Gastrocnemius medialis (tissue), 4 donors: Measurements from ENCODE around the gene PEDS1.

Experiments used
- POLR2A ChIP-seq, 2 donors: fragments of 450-650 bp; IDR thresholded peaks; one replicate each; pipeline ENCODE4 v1.6.1; 2017; ENCODE audit warnings: antibody characterized with exemption in 2 of 2, mild to moderate bottlenecking in 2 of 2, moderate library complexity in 2 of 2
- TF ChIP-seq, protein P1 (sequence below), 5 experiments: fragments of 450-650 bp in 3 of 5; fragments of 200-600 bp in 2 of 5; sonication (generic) in 2 of 5; IDR thresholded peaks in 4 of 5; conservative IDR thresholded peaks in 1 of 5; 1 replicate in 4 of 5; 2 replicates in 1 of 5; pipeline ENCODE4 v1.5.1; 2016 to 2019; ENCODE audit warnings: antibody characterized with exemption in 5 of 5, mild to moderate bottlenecking in 3 of 5, moderate library complexity in 3 of 5

DNA sequence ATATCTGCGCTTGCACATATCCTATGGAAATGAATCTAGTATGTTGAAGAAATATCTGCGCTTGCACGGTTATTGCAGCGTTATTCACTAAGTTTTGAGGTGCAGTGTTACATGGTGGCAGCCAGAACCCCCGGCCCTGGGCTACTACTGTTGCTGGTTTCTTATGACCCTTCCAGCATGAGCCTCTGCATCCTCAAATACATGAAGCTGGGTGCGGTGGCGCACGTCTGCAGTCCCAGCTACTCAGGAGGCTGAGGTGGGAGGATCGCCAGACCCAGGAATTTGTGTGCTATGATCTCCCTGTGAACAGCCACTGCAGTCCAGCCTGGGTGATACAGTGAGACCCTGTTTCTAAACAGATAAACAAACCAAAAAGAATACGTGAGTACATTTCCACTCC is 27.8 kb upstream of the PEDS1 start:
- TF ChIP-seq, protein P1, sequence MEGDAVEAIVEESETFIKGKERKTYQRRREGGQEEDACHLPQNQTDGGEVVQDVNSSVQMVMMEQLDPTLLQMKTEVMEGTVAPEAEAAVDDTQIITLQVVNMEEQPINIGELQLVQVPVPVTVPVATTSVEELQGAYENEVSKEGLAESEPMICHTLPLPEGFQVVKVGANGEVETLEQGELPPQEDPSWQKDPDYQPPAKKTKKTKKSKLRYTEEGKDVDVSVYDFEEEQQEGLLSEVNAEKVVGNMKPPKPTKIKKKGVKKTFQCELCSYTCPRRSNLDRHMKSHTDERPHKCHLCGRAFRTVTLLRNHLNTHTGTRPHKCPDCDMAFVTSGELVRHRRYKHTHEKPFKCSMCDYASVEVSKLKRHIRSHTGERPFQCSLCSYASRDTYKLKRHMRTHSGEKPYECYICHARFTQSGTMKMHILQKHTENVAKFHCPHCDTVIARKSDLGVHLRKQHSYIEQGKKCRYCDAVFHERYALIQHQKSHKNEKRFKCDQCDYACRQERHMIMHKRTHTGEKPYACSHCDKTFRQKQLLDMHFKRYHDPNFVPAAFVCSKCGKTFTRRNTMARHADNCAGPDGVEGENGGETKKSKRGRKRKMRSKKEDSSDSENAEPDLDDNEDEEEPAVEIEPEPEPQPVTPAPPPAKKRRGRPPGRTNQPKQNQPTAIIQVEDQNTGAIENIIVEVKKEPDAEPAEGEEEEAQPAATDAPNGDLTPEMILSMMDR (IDR thresholded peaks at IDR 0.05 in 4 of 5, conservative IDR thresholded peaks at IDR 0.05 in 1 of 5) = no peak
- no peak for TF ChIP-seq POLR2A (IDR thresholded peaks at IDR 0.05)
